ENCODE results near the gene FADS2. TPM values are rescaled to one million over a fixed set of nuclear protein-coding genes. Genes with fewer than 3 reads are reported as not detected.

FADS2 gene
- total and polyA plus RNA-seq, 9 of the 15 experiments (the other 6 are each of a cell fraction or from before 2014, with no cell fraction given) = 2.9 to 42.8 (median 16.2) TPM

DNA sequence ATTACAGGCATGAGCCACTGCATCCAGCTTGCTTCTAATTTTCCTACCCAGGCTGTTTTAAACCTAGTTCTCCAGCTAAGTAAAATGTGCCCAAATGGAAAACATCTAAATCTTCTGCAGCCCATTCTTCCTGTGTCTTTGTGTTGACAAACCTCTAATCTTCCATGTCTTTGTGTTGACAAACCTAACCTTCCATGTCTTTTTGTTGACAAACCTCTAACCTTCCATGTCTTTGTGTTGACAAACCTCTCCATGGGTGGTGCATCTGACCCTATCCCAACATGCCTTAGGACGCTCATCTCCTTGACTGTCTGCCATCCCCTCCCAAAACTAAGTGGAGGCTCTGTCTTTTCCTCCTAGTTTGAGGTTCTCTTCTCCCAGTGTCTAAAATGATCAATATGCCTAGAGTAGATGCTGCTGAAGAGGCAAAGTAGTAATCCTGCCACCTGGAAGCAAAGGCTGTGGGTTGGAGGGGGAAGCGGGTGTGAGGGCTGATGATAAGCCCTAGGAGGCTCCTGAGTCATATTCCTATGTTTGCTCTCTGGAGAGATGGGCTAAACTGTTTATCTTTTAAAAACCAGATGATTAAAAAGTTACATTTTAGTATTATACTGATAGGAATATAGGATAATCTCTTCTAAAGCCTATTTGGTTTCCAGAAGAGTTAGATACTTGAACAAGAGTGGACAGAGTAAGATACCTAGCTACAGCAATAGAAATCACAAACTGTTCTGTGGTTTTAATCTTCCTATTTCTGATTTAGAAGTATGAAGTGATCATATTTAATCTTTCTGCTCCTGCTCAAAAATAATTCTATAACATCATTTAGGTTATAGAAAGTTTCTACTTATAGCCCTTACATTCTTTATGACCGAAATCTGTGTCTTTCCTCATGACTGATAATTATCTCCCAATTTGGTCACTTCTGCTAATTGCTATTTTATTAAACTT is 27.5 kb upstream of the FADS2 start (continued):
- TF ChIP-seq, protein P1, sequence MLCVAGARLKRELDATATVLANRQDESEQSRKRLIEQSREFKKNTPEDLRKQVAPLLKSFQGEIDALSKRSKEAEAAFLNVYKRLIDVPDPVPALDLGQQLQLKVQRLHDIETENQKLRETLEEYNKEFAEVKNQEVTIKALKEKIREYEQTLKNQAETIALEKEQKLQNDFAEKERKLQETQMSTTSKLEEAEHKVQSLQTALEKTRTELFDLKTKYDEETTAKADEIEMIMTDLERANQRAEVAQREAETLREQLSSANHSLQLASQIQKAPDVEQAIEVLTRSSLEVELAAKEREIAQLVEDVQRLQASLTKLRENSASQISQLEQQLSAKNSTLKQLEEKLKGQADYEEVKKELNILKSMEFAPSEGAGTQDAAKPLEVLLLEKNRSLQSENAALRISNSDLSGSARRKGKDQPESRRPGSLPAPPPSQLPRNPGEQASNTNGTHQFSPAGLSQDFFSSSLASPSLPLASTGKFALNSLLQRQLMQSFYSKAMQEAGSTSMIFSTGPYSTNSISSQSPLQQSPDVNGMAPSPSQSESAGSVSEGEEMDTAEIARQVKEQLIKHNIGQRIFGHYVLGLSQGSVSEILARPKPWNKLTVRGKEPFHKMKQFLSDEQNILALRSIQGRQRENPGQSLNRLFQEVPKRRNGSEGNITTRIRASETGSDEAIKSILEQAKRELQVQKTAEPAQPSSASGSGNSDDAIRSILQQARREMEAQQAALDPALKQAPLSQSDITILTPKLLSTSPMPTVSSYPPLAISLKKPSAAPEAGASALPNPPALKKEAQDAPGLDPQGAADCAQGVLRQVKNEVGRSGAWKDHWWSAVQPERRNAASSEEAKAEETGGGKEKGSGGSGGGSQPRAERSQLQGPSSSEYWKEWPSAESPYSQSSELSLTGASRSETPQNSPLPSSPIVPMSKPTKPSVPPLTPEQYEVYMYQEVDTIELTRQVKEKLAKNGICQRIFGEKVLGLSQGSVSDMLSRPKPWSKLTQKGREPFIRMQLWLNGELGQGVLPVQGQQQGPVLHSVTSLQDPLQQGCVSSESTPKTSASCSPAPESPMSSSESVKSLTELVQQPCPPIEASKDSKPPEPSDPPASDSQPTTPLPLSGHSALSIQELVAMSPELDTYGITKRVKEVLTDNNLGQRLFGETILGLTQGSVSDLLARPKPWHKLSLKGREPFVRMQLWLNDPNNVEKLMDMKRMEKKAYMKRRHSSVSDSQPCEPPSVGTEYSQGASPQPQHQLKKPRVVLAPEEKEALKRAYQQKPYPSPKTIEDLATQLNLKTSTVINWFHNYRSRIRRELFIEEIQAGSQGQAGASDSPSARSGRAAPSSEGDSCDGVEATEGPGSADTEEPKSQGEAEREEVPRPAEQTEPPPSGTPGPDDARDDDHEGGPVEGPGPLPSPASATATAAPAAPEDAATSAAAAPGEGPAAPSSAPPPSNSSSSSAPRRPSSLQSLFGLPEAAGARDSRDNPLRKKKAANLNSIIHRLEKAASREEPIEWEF (CRISPR knock-in tag; IDR thresholded peaks at IDR 0.05) = no peak
- TF ChIP-seq TOE1 (IDR thresholded peaks at IDR 0.05; ENCODE audit: borderline replicate concordance) (no peak), TOE1 (CRISPR knock-in tag; IDR thresholded peaks at IDR 0.05; ENCODE audit: borderline replicate concordance, low read depth) (no peak), CTBP1 (IDR thresholded peaks at IDR 0.05; ENCODE audit: borderline replicate concordance) (peak; percentile 90), DNMT1 (IDR thresholded peaks at IDR 0.05) (no peak), HNRNPLL (IDR thresholded peaks at IDR 0.05; ENCODE audit: low read depth, low read length, poor library complexity, severe bottlenecking) (no peak), TEAD4 (IDR thresholded peaks at IDR 0.05; ENCODE audit: low read length) (peak; percentile 97), TEAD4 (CRISPR knock-in tag; IDR thresholded peaks at IDR 0.05; ENCODE audit: borderline replicate concordance) (no peak), SNRNP70 (optimal IDR thresholded peaks at IDR 0.05; ENCODE audit: low read depth, low read length) (no peak), SMAD1 (IDR thresholded peaks at IDR 0.05; ENCODE audit: low read depth, low read length, partially characterized antibody) (no peak), KLF16 (IDR thresholded peaks at IDR 0.05) (peak; percentile 94; the same call in 1 of the 2 replicates), ZFP30 (CRISPR knock-in tag; IDR thresholded peaks at IDR 0.05; ENCODE audit: borderline replicate concordance) (no peak), XRCC5 (IDR thresholded peaks at IDR 0.05; ENCODE audit: low read depth, low read length) (no peak), ZNF224 (CRISPR knock-in tag; IDR thresholded peaks at IDR 0.05) (no peak), MTA1 (IDR thresholded peaks at IDR 0.05; ENCODE audit: borderline replicate concordance) (peak; percentile 64; the same call in 1 of the 2 replicates), C11orf30 (IDR thresholded peaks at IDR 0.05; ENCODE audit: low read depth) (peak; percentile 46; the same call in 1 of the 2 replicates)
- TF ChIP-seq, protein P2, sequence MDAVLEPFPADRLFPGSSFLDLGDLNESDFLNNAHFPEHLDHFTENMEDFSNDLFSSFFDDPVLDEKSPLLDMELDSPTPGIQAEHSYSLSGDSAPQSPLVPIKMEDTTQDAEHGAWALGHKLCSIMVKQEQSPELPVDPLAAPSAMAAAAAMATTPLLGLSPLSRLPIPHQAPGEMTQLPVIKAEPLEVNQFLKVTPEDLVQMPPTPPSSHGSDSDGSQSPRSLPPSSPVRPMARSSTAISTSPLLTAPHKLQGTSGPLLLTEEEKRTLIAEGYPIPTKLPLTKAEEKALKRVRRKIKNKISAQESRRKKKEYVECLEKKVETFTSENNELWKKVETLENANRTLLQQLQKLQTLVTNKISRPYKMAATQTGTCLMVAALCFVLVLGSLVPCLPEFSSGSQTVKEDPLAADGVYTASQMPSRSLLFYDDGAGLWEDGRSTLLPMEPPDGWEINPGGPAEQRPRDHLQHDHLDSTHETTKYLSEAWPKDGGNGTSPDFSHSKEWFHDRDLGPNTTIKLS (IDR thresholded peaks at IDR 0.05; ENCODE audit: borderline replicate concordance, low read depth) = no peak
- TF ChIP-seq, protein P3, sequence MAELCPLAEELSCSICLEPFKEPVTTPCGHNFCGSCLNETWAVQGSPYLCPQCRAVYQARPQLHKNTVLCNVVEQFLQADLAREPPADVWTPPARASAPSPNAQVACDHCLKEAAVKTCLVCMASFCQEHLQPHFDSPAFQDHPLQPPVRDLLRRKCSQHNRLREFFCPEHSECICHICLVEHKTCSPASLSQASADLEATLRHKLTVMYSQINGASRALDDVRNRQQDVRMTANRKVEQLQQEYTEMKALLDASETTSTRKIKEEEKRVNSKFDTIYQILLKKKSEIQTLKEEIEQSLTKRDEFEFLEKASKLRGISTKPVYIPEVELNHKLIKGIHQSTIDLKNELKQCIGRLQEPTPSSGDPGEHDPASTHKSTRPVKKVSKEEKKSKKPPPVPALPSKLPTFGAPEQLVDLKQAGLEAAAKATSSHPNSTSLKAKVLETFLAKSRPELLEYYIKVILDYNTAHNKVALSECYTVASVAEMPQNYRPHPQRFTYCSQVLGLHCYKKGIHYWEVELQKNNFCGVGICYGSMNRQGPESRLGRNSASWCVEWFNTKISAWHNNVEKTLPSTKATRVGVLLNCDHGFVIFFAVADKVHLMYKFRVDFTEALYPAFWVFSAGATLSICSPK (IDR thresholded peaks at IDR 0.05; ENCODE audit: borderline replicate concordance) = no peak
